Islet of Langerhans (tissue), 1 donor: ENCODE data around the gene SLC9A3.

ENCODE experiments used
- FAIRE-seq: peaks from one replicate; lab custom pipeline; 2011; peaks lifted over from hg19 to GRCh38; lab: Jason Lieb, UNC

SLC9A3 gene

GRCh38 chr5:442335-443238 is 81.7 kb downstream of the SLC9A3 start, which contains the start of gene EXOC3:
Gene EXOC3, plus strand, starts transcription at chr5:443176. Its CDS starts 3,030 bp downstream, at chr5:446206.
- FAIRE-seq = no peak

- FAIRE-seq = no peak
Observed at GRCh38 chr5:441996-442334, 82.3 kb downstream of the SLC9A3 start.

GRCh38 chr5:440401-441201 is 83.6 kb downstream of the SLC9A3 start:
- no peak for FAIRE-seq

- FAIRE-seq = no peak
Observed at GRCh38 chr5:439636-440035, 84.6 kb downstream of the SLC9A3 start.

GRCh38 chr5:439181-439580 is 85.1 kb downstream of the SLC9A3 start:
- no peak for FAIRE-seq

- FAIRE-seq = no peak
Observed at GRCh38 chr5:438481-438981, 85.7 kb downstream of the SLC9A3 start.

GRCh38 chr5:437281-437771 is 86.9 kb downstream of the SLC9A3 start:
- no peak for FAIRE-seq

GRCh38 chr5:436641-436975 is 87.6 kb downstream of the SLC9A3 start:
- no peak for FAIRE-seq

- FAIRE-seq = no peak
Observed at GRCh38 chr5:435961-436640, 88.1 kb downstream of the SLC9A3 start.

- FAIRE-seq = no peak
Observed at GRCh38 chr5:435156-435790, 89.0 kb downstream of the SLC9A3 start.

- FAIRE-seq = no peak
Observed at GRCh38 chr5:434443-435146, 89.7 kb downstream of the SLC9A3 start.

- FAIRE-seq = no peak
Observed at GRCh38 chr5:433836-434235, 90.4 kb downstream of the SLC9A3 start.

- no peak for FAIRE-seq
Observed at GRCh38 chr5:432928-433791, 91.1 kb downstream of the SLC9A3 start.

GRCh38 chr5:432201-432927 is 91.9 kb downstream of the SLC9A3 start:
- FAIRE-seq = no peak

GRCh38 chr5:431711-432050 is 92.6 kb downstream of the SLC9A3 start:
- no peak for FAIRE-seq

- FAIRE-seq = no peak
Observed at GRCh38 chr5:431001-431710, 93.1 kb downstream of the SLC9A3 start.

GRCh38 chr5:430214-430925 is 93.9 kb downstream of the SLC9A3 start:
- FAIRE-seq = no peak

- FAIRE-seq = no peak
Observed at GRCh38 chr5:429453-430188, 94.6 kb downstream of the SLC9A3 start.
